HG02798 (cell line): ENCODE measurements around the gene PIM1.
"Not testable (repeated sequence)": the region's sequence is repeated elsewhere in the genome, so short reads cannot be mapped to it uniquely, and the experiment has no call there.

Experiments used
- ATAC-seq: cut with Tn5 transposase; IDR thresholded peaks from one replicate; pipeline ENCODE4 v1.9.1; 2021; ENCODE audit warnings: mild to moderate bottlenecking; ENCODE audit not compliant: unreplicated experiment, poor library complexity

Gene PIM1

DNA sequence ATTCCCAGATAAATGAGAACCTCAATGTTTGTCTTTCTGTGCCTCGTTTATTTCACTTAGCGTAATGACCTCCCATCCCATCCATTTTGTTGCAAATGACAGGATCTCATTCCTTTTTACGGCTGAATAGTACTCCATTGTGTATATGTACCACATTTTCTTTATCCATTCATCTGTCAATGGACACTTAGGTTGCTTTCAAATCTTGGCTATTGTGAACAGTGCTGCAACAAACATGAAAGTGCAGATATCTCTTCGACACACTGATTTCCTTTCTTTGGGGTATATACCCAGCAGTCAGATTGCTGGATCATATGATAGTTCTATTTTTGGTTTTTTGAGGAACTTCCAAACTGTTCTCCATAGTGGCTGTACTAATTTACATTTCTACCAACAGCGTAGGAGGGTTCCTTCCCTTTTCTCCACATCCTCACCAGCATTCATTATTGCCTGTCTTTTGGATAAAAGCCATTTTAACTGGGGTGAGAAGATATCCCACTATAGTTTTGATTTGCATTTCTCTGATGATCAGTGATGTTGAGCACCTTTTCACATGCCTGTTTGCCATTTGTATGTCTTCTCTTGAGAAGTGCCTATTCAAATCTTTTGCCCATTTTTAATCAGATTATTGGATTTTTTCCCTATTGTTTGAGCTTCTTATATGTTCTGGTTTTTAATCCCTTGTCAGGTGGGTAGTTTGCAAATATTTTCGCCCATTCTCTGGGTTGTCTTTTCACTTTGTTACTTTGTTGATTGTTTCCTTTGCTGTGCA is 16.2 kb downstream of the PIM1 start:
- ATAC-seq: not testable (repeated sequence)

DNA sequence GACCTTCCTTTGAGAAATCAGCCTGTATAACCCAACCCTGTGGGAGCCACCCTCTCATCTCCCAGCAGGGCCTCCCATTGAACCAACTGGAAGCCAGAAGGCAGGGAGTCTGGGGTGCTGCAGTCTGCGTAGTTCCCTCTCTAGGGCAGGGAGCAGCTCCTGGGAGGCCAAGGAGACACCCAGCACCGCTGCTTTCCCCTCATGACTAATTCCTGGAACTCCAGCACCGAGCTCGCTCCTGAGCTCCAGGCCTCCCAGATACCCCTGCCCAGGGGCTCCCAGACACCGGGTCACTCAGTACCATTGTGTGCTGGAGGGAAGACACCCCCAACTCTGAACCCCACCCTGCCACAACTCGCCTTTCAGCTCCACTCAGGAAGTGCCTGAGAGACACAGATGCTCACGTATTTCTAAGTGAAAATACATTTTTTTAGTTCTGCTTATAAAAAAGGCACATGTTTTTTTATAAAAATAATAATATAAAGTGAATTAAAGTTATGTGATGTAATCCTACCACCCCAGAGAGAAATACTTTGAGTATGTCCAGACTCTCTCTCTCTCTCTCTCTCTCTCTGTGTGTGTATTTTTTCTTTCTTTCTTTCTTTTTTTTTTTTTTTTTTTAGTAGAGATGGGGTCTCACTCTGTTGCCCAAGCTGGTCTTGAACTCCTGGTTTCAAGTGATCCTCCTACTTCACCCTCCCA is 17.5 kb downstream of the PIM1 start:
- ATAC-seq: no peak

DNA sequence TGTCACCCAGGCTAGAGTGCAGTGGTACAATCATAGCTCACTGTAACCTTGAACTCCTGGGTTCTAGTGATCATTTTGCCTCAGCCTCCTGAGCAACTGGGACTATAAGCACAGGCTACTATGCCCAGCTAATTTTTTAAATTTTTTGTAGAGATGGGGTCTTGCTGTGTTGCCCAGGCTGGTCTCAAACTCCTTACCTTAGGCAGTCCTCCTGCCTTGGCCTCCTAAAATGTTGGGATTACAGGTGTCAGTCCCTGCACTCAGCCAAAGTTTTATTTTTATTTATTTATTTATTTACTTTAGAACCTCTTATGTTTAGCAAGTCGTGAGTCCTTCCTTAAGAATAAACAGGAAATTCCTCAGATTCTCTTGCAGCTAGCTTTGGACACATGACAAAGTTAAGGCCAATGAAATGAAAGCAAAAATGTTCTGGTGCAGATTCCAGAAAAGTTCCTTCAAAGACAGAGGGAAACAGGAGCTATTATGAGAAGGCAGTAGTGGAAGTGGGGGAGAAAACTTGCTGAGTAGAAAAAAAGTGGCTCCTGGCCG is 19.1 kb downstream of the PIM1 start:
- ATAC-seq: no peak

DNA sequence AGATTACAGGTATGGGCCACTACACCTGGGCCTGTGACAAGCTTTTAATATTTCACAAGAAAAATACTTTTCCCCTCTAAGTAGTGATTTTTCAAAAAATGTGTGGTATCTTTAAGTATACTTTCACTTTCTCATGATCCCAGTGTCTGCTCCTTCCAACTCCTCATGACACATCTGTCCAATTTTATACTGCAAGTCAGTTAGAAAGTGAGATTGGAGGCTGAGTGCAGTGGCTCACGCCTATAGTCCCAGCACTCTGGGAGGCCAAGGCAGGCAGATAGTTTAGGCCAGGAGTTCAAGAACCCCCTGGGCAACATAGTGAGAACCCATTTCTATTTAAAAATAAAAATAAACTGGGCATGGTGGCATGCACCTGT is 20.2 kb downstream of the PIM1 start:
- ATAC-seq: no peak

DNA sequence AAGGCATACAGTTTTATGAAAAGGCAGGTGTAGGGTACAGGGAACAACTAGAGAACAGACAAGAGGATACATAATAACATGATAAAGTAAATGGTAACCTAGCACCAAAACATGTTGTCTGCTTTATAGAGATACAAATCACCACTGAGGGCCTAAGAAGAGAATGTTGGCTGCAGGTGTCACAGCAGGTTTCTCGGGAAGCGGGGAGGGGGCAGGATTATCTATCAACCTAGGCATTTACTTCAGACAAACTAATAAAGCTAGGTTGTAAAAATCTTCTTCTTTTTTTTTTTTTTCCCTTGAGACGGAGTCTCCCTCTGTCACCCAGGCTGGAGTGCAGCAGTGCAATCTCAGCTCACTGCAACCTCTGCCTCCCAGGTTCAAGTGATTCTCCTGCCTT is 22.7 kb downstream of the PIM1 start:
- no peak for ATAC-seq

DNA sequence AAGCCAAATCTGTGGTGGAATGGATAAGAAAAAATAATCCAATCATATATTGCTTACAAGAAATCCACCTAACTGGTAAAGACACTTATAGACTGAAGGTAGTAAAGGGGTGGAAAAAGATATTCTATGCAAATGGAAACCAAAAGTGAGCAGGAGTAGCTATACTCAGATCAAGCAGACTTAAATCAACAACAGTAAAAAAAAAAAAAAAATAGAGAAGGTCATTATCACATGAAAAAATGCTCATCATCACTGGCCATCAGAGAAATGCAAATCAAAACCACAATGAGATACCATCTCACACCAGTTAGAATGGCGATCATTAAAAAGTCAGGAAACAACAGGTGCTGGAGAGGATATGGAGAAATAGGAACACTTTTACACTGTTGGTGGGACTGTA is 24.9 kb downstream of the PIM1 start:
- not testable (repeated sequence) for ATAC-seq

DNA sequence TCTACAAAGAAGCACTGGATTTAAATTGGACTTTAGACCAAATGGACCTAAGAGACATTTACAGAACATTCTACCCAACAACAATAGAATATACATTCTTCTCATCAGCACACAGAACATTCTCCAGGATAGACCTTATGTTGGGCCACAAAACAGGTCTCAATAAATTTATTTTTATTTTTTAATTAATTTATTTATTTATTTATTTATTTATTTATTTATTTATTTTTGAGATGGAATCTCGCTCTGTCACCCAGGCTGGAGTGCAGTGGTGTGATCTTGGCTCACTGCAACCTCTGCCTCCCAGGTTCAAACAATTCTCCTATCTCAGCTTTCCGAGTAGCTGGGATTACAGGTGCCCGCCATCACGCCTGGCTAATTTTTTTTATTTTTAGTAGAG is 26.5 kb downstream of the PIM1 start:
- ATAC-seq: not testable (repeated sequence)

DNA sequence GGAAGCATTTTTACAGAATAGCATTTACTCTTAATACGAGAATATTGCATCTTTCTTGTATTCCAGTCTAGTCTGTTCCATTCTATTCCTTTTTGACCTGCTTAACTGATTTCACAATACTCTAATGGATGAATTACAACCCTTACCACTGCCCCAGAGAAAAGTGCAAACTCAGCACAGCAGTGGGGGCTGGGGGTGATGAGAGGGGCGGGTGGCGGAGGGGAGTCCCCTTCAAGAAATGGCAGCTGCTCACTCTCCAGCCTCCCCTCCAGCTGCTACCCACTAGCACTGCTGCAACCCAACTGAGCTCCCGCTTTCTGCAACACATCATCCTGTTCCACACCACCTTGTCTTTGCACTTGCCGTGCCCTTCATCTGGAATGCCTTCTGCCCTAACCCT is 30.1 kb downstream of the PIM1 start:
- ATAC-seq: no peak

DNA sequence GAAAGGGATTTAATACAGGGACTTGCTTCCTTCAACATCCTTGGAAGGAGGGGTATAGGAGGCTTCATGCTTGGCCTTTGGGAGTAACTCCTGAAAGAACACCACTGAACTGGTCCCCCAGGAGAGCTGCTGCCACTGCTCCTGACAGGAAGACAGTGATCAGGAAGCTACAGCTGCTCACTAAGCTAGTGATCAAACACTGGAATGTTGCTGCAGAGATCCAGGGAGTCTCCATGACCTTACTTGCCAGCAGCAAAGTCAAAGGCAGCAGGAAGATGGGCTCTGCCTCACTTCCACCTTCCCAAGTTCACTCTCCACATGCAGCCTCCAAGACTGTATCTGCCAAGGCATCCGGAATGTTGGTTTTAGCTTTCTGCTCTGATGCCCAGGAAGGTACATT is 31.8 kb downstream of the PIM1 start:
- ATAC-seq: no peak

DNA sequence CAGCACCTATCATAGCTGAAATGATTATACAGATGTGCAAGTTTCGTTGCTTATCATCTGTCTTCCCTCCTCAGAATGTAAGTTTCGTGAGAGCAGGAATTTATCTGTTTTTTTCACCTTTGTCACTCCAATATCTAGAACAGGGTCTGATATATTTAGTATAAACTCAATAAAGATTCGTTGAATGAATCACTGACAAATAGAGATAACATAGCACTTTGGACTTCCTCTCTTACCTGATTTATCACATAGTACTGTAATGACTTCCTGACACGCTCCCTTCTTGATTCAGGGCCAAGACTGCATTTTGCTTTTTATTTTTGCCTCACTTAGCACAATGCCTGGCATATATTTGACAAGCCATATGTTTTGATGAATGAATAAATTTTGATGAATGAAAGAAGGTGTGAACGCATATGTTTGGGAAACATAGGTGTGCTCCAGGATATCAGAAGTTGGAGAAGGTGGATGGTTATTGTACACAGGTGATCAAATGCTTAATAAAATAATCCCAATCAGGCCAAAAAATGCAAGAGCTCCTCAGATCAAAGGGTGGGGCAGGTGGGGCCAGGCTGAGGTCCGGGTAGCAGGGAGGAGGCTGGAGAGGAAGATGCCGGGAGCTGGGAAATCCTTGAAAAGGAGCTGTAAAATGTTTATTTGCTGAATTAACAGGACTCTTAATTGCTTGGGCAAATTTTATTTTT is 33.0 kb downstream of the PIM1 start:
- ATAC-seq: no peak

DNA sequence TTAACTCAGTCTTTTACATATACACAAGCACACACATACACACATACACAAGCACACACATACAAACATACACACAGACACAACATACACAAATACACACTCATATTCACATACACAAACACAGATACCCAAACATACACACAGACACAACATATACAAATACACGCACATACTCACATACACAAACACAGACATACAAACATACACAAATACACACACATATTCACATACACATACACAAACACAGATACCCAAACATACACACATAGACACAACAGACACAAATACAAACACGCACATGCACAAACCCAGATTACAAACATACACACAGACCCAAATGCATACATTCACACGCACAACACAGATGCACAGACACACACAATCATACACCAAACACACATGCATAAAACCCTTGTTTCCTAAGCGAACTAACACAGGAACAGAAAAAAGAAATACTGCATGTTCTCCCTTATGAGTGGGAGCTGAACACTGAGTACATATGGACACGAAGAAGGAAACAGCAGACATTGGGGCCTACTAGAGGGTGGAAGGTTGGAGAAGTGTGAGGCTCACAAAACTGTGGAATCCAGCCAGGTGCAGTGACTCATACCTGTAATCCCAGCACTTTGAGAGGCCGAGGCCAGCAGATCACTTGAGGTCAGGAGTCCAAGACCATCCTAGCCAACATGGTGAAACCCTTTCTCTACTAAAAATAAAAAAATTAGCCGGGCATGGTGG is 34.2 kb downstream of the PIM1 start:
- no peak for ATAC-seq

DNA sequence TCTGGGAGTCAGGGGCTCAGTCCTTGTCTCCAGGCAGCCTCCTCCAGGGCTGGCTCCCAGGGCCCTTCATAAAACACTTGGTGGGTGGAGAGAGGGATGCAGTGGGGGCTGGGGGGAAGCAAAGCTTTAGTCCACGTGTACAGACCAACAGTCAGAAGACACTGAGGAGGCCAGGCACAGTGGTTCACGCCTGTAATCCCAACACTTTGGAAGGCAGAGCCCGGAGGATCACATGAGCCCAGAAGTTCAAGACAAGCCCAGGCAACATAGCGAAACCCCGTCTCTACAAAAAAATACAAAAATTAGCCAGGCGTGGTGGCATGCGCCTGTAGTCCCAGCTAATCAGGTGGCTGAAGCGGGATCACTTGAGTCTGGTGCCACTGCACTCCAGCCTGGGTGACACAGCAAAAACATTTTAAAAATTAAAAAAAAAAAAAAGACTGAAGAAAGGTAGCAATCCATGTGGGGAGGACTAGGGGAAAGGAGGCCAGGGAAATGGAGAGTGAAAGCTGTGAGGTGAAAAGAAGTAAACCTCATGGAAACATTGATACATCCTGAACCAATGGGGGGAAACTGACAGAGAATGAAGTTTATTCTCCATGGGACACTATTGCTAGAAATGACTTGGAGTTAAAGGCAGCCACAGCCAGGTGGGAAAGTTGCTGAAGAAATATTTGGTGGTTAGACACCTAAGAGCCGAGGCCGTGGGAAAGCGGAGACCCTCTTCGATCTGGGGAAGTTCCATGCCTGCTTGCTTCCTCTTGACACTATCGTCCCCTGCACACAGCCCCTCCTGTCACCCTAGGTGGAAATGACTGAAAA is 35.4 kb downstream of the PIM1 start:
- ATAC-seq: no peak

DNA sequence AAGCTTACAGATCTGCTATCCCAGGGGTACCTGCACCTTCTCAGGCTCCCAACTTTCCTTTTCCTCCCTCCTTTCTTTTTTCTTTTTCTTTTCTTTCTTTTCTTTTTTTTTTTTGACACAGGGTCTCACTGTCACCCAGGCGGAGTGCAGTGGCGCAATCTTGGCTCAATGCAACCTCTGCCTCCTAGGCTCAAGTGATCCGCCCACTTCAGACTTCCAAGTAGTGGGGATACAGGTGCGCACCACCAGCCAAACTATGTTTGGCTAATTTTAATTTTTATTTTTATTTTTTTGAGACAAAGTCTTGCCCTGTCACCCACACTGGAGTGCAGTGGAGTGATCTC is 36.0 kb downstream of the PIM1 start:
- no peak for ATAC-seq

DNA sequence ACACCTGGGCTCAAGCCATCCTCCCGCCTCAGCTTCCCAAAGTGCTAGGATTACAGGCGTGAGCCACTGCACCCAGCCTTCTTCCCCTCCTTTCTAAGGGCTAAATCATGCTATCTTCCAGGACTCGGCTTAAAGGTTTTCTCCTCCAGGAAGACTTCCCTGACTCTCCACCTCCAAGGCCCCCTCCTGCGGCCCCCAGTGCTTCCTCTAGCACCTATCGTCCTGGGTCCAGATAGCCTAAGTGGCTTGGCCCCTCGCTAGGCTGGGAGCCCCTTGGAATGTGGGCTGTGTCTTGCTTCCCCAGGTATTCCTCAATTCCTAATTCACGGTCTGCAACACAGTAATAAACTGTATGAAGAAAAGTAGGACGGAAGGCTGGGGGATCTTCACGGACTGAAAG is 36.7 kb downstream of the PIM1 start:
- no peak for ATAC-seq

DNA sequence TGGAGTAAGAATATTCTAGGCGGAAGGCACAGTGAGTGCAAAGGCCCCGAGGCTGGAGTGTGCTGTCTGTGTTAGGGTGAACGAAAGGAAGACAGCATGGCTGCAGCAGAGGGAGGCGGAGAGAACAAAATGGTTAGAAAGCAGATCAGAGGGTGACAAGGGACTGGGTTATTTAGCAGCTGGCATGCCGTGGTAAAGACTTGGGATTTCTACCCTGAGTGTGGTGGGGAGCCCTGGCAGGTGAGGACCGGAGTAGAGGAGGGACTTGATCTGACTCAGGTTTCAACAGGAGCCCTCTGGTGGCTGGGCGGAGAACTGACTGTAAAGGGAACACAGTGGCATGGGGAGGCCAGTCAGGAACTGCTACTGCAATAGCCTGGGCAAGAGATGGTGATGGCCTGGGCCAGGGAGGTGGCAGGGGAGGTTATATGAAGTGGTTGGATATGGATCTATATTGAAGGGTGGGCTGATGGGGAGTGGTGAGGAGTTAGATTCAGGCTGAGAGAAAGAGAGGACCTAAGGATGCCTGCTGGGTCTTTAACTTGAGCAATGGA is 38.0 kb downstream of the PIM1 start:
- ATAC-seq: peak; percentile 68

DNA sequence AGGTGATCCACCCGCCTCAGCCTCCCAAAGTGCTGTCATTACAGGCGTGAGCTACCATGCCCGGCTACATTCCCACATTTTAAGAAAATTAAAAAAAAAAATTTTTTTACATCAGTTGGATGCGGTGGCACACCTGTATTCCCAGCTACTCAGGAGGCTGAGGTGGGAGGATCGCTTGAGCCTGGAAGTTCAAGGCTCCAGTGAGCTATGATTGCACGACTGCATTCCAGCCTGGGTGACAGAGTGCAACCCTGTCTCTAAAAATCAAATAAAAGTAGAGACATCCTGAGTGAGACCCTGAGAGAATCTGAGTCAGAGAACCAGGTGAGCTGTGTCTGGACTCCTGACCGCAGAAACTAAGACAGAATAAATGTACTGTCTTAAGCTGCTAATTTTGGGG is 38.8 kb downstream of the PIM1 start:
- ATAC-seq: no peak

DNA sequence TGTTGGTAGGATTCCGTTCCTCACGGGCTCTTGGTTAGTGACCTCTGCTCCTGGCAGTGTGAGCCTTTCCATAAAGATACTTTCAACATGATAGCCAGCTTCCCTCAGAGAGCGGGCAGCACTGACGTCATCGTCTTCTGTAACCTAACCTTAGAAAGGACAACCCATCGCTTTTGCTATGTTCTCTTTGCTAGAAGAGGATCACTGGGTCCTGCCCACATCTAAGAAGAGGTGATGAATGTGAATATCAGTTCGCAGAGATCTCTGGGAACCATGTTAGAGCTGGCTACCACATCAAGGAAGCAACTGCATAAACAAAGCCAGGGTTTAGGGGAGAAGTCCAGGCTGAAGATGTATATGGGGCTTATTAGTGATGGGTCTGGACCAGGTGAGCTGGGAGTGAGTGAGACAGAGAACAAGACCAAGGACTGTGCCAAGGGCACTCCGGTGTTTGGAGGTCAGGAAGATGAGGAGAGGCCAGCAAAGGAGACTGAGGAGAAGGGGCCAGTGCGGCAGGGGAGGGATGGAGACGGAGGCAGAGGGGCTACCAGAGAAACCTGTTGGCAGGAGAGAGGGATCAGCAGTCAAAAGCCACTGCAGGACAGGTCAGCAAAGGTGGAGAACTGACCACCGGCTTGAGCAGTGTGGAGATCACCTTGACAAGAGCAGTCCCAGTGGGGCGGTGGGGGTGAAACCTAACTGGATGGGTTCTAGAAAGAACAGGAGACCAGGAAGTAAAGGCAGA is 39.7 kb downstream of the PIM1 start:
- ATAC-seq: no peak

DNA sequence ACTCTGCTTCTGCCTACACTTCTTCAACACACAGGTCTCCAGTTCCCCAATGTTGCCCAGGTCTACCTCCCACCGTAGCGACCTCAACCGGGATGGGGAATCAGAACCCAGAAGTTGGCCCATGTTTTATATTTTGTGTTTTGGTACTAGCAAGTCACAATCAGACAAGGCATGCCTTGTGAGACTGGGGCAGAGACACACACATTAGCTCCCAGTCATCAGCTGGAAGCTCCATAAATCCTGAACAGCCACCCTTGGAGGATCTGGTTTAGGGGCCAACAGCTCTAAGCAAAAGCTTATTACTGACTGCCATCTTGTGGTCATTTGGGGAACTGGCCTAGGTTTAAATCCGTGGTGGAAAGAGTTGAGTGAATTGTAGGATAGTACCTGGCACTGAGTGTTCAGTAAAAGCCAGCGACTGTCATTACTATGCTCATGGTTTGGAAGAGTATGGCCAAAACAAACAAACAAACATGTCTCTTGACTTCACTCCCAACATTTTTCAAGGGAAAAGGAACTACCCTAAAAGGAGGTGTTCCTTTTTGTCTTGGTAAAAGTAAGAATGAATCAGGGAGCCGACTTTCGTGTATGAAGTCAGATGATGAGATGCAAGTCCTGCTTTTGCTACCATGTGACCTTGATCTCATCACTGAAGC is 40.5 kb downstream of the PIM1 start:
- peak; percentile 38 for ATAC-seq
